GM18870 (cell line): ENCODE data around the gene AHRR.

ENCODE experiments used
- ATAC-seq: cut with Tn5 transposase; IDR thresholded peaks from one replicate; pipeline ENCODE4 v1.9.1; 2021; ENCODE audit warnings: moderate library complexity; ENCODE audit not compliant: unreplicated experiment

The AHRR gene

GRCh38 chr5:344668-345067 lies 23.2 kb downstream of the AHRR start:
- no peak for ATAC-seq

- no peak for ATAC-seq
Observed at GRCh38 chr5:345404-346195, 24.1 kb downstream of the AHRR start.

- no peak for ATAC-seq
Observed at GRCh38 chr5:346229-346935, 24.9 kb downstream of the AHRR start.

GRCh38 chr5:347712-348284 lies 26.3 kb downstream of the AHRR start:
- no peak for ATAC-seq

- ATAC-seq, result no peak
Observed at GRCh38 chr5:348726-349125, 27.2 kb downstream of the AHRR start.

- no peak for ATAC-seq
Observed at GRCh38 chr5:350355-350754, 28.8 kb downstream of the AHRR start.

- ATAC-seq, result no peak
Observed at GRCh38 chr5:351084-351920, 29.8 kb downstream of the AHRR start.

GRCh38 chr5:351921-352245 lies 30.4 kb downstream of the AHRR start:
- no peak for ATAC-seq

- no peak for ATAC-seq
Observed at GRCh38 chr5:352639-353611, 31.4 kb downstream of the AHRR start.

- no peak for ATAC-seq
Observed at GRCh38 chr5:353612-354580, 32.4 kb downstream of the AHRR start.

- no peak for ATAC-seq
Observed at GRCh38 chr5:354581-355378, 33.3 kb downstream of the AHRR start.

GRCh38 chr5:355379-355935 lies 33.9 kb downstream of the AHRR start:
- no peak for ATAC-seq

GRCh38 chr5:355958-356357 lies 34.4 kb downstream of the AHRR start:
- ATAC-seq, result no peak

GRCh38 chr5:359301-359897 lies 37.9 kb downstream of the AHRR start:
- no peak for ATAC-seq

- ATAC-seq, result no peak
Observed at GRCh38 chr5:360257-361027, 38.9 kb downstream of the AHRR start.

- no peak for ATAC-seq
Observed at GRCh38 chr5:362189-362588, 40.7 kb downstream of the AHRR start.
